Astrocyte of the hippocampus (primary cell): ENCODE data around the gene CELF2.

Source experiments
- DNase-seq: peaks from one replicate; pipeline ENCODE4 v3.0.0; 2011; ENCODE audit warnings: low read depth, low spot score

The CELF2 gene

GRCh38 chr10:11270135-11270857 lies 252.6 kb downstream of the CELF2 start:
- peak; percentile 84 for DNase-seq

- DNase-seq, result no peak
These were observed 253.1 kb downstream of the CELF2 start for GRCh38 chr10:11270858-11271179.

GRCh38 chr10:11272915-11273389 lies 255.3 kb downstream of the CELF2 start:
- no peak for DNase-seq

- DNase-seq, result no peak
These were observed 256.8 kb downstream of the CELF2 start for GRCh38 chr10:11274452-11274851.

GRCh38 chr10:11275651-11276050 lies 258.0 kb downstream of the CELF2 start:
- DNase-seq, result no peak

GRCh38 chr10:11276449-11276990 lies 258.8 kb downstream of the CELF2 start:
- no peak for DNase-seq

GRCh38 chr10:11279314-11279713 lies 261.6 kb downstream of the CELF2 start:
- no peak for DNase-seq

- DNase-seq, result no peak
These were observed 262.7 kb downstream of the CELF2 start for GRCh38 chr10:11280187-11280932.

GRCh38 chr10:11282156-11282555 lies 264.5 kb downstream of the CELF2 start:
- no peak for DNase-seq

GRCh38 chr10:11282661-11283060 lies 265.0 kb downstream of the CELF2 start:
- no peak for DNase-seq

GRCh38 chr10:11284291-11285085 lies 266.8 kb downstream of the CELF2 start:
- no peak for DNase-seq

GRCh38 chr10:11285171-11285570 lies 267.5 kb downstream of the CELF2 start:
- no peak for DNase-seq

GRCh38 chr10:11286261-11286852 lies 268.7 kb downstream of the CELF2 start:
- DNase-seq, result no peak

GRCh38 chr10:11288302-11288701 lies 270.6 kb downstream of the CELF2 start:
- no peak for DNase-seq

- DNase-seq, result no peak
These were observed 272.7 kb downstream of the CELF2 start for GRCh38 chr10:11290156-11290890.

- no peak for DNase-seq
These were observed 275.1 kb downstream of the CELF2 start for GRCh38 chr10:11292576-11293302.

GRCh38 chr10:11293332-11293731 lies 275.7 kb downstream of the CELF2 start:
- DNase-seq, result no peak

- no peak for DNase-seq
These were observed 277.3 kb downstream of the CELF2 start for GRCh38 chr10:11294831-11295450.

- DNase-seq, result no peak
These were observed 277.8 kb downstream of the CELF2 start for GRCh38 chr10:11295492-11295891.

GRCh38 chr10:11297136-11297535 lies 279.5 kb downstream of the CELF2 start:
- DNase-seq, result no peak
